Heart right ventricle (tissue), 16 donors: ENCODE measurements around the gene EBLN1. TPM values are rescaled to one million over a fixed set of nuclear protein-coding genes. Genes with fewer than 3 reads are reported as not detected.

Source experiments
- ATAC-seq, 8 donors: fragments of 200-7000 bp; cut with Tn5 transposase; one replicate each; pipeline ENCODE4 v1.9.1; 2020; ENCODE audit warnings: mild to moderate bottlenecking in 8 of 8, moderate library complexity in 8 of 8, moderate number of reproducible peaks in 1 of 8
- DNase-seq, 2 donors: peaks; one replicate each; pipeline ENCODE4 v3.0.0-alpha.2; 2020
- H3K27ac ChIP-seq, 10 donors: fragments of 200-600 bp; sonication (generic) in 2 of 10; one replicate each; pipeline versions ENCODE4 v1.5.0 to v1.8.0; 2020 to 2022; ENCODE audit warnings: mild to moderate bottlenecking in 3 of 10
- H3K27me3 ChIP-seq, 7 donors: fragments of 200-600 bp; one replicate each; pipeline ENCODE4 v1.8.0; 2021 to 2022; ENCODE audit warnings: mild to moderate bottlenecking in 2 of 7
- H3K36me3 ChIP-seq, 9 donors: fragments of 200-600 bp; sonication (generic) in 1 of 9; one replicate each; pipeline versions ENCODE4 v1.5.0 to v1.8.0; 2020 to 2022; ENCODE audit warnings: mild to moderate bottlenecking in 2 of 9
- H3K4me1 ChIP-seq, 9 donors: fragments of 200-600 bp; sonication (generic) in 1 of 9; one replicate each; pipeline versions ENCODE4 v1.5.0 to v1.8.0; 2020 to 2022; ENCODE audit warnings: mild to moderate bottlenecking in 4 of 9
- H3K4me3 ChIP-seq, 10 donors: fragments of 200-600 bp; sonication (generic) in 2 of 10; one replicate each; pipeline versions ENCODE4 v1.5.0 to v1.8.0; 2020 to 2022; ENCODE audit warnings: mild to moderate bottlenecking in 7 of 10, moderate library complexity in 2 of 10
- H3K9me3 ChIP-seq, 11 donors: fragments of 200-600 bp in 10 of 11; sonication (generic) in 2 of 11; one replicate each; pipeline versions ENCODE4 v1.5.0 to v1.8.0; 2013 to 2022; ENCODE audit warnings: mild to moderate bottlenecking in 2 of 11, control low read depth in 1 of 11, moderate library complexity in 1 of 11
- WGBS, 2 donors: extraction: QIAGEN DNeasy Blood & Tissue Kit; methylation state at CpG; one replicate each; pipeline ENCODE4 v1.1.7; 2013; ENCODE audit warnings: inconsistent platforms in 1 of 2; 5-methylcytosine and 5-hydroxymethylcytosine counted together
- intact Hi-C, 10 donors: fragments of 100-400 bp; cut with DNase I; formaldehyde crosslinking; loops; one replicate each; pipeline versions ENCODE4 v1.11.1 to v1.14.2; 2022
- polyA plus RNA-seq, 2 donors: library from polyadenylated mRNA; stranded (reverse); fragments of 200-250 nt; gene quantifications; one replicate each; pipeline ENCODE4 v1.2.3, GENCODE V29; 2013
- total RNA-seq, 10 donors: library from RNA; stranded (reverse); fragmentation: NEBNext Ultra II Directional in 3 of 10; extraction: Animal tissue kit (Norgen Biotek cat#: 25700) in 3 of 10; gene quantifications; one replicate each; pipeline versions ENCODE4 v1.2.1 to v1.2.4, GENCODE V29; 2021 to 2023
- TF ChIP-seq, protein P1 (sequence below), 9 donors: fragments of 200-600 bp; sonication (generic) in 2 of 9; IDR thresholded peaks; one replicate each; pipeline versions ENCODE4 v1.5.0 to v1.8.0; 2021 to 2022; ENCODE audit warnings: antibody characterized with exemption in 9 of 9, mild to moderate bottlenecking in 5 of 9, moderate library complexity in 1 of 9
- donor health status: Arrhythmogenic right ventricular cardiomyopathy.
- donor health status: ischemic (EF 13 %, LVEDD 7.1; RV severe dilation, severe dysfunction).
- donor health status: healthy with polysubstance abuse.
- donor health status: DM: no; HTN: yes; CAD: no.
- donor health status: DM: no; HTN: no; CAD: no.
- donor health status: ischemic (EF 25% LVEDD 6.9; RV normal size, moderate dysfunction).
- donor health status: ischemic (EF 25% LVEDD 5.7; RV mildly dilated, moderate dysfunction).
- donor health status: healthy.
- donor health status: DM: yes; HTN: yes; CAD: no.
- donor health status: Ischemic cardiomyopathy.
- donor health status: ischemic (EF 35%, LVEDD 5.7; RV mildly dilated, moderate dysfunction).
- donor health status: nonischemic (EF 11% LVEDD 7.7; RV severe dilation, severe dysfunction).
- donor health status: DM: yes; HTN: yes; CAD: no.
- donor health status: PGD.
- donor health status: ischemic (EF 29% LVEDD 5.4; RV normal size, mild dysfunction).
- donor health status: nonischemic (EF 23%, LVEDD 6.1; RV moderate dilation, normal function).

The EBLN1 gene
- total and polyA plus RNA-seq, 12 donors: not detected

DNA sequence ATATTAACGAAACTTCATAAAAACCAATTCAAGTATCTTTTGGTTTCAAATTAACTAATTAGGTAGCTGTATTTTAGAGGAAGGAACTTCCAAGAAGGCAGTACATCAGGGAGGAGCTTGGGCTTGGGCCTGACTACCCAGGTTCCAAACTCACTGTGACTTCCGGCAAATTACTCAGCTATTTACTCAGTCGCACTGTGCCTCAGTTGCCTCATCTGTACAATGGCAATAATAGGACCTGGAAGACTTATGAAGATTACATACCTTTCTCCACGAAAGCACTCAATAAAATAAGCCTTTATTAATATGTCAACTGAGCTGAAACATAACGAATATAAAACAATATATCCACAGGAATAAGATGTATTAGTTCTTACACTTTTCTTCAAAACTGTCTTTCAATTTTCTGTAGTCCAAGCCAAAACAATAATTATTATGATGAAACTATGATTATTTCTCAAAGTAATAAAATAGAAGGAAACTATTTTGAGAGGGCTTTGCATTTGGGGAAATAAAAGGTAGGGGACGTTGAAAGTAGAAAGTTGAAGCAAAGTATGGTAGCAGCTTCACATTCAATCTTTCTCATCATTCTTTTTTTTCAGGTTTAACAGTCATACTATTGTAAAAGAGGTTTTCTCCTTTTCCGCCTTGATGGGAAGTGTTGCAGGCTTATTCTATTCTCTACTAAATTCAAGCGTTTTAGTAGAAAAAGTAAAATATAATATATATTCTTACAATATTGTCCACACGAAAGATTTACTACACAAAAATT, 10.5 kb upstream of the EBLN1 start:
- Histone ChIP-seq H3K4me1 (peaks cover 0 to 14% (median 8%) of the 10 kb centered on the region in 9 donors), H3K4me3 (peak overlapping the region; percentile 53 to 81 (median 76)), H3K9me3 (no peaks in the 10 kb centered on the region), H3K36me3 (no peaks in the 10 kb centered on the region), H3K27me3 (no peaks in the 10 kb centered on the region), H3K27ac (peak overlapping the region; percentile 84 to 95 (median 92))
- DNase-seq: no peak
- TF ChIP-seq, protein P1, sequence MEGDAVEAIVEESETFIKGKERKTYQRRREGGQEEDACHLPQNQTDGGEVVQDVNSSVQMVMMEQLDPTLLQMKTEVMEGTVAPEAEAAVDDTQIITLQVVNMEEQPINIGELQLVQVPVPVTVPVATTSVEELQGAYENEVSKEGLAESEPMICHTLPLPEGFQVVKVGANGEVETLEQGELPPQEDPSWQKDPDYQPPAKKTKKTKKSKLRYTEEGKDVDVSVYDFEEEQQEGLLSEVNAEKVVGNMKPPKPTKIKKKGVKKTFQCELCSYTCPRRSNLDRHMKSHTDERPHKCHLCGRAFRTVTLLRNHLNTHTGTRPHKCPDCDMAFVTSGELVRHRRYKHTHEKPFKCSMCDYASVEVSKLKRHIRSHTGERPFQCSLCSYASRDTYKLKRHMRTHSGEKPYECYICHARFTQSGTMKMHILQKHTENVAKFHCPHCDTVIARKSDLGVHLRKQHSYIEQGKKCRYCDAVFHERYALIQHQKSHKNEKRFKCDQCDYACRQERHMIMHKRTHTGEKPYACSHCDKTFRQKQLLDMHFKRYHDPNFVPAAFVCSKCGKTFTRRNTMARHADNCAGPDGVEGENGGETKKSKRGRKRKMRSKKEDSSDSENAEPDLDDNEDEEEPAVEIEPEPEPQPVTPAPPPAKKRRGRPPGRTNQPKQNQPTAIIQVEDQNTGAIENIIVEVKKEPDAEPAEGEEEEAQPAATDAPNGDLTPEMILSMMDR (IDR thresholded peaks at IDR 0.05): no peak
- intact Hi-C loops: loop anchor here in 7 of 10 donors (2.0 to 10.0 kb wide), 8 partner anchors 88 to 226 kb away; partner anchors contain the start of genes COMMD3 (in 5 of the 7), DNAJC1 (in 3 of the 7), BMI1 (in 1 of the 7) and SPAG6 (in 1 of the 7)
- ATAC-seq: no peak
- 55 to 61% methylated on average over 9 of the region's 9 CpGs for WGBS, 2 donors

DNA sequence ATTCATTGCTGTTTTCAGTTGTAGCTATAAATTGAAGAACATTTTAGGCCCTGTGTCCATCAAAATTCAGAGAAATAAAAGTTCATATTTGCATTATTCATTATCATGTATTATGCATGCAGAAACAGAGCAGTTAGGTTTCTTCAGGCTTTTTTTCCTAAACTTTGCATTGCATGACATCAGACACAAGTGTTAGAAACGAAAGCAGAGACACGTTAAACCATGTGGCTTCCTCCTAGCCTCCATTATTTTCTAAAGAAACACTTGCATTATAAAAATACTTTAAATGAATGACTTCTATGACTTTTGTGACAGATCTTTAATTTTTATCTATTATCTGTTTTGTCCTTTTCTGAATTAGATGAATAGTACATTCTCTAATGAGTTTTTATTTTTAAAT, 8.8 kb upstream of the EBLN1 start:
- Histone ChIP-seq H3K27me3 (no peaks in the 10 kb centered on the region), H3K9me3 (peaks cover 0 to 5% (median 0%) of the 10 kb centered on the region in 11 donors), H3K4me3 (no peak overlapping the region), H3K27ac (no peak overlapping the region), H3K4me1 (peaks cover 0 to 14% (median 8%) of the 10 kb centered on the region in 9 donors), H3K36me3 (no peaks in the 10 kb centered on the region)
- no peak for ATAC-seq
- WGBS, 2 donors: 94 to 95% methylated on average over 2 of the region's 2 CpGs
- TF ChIP-seq, protein P1 (IDR thresholded peaks at IDR 0.05): no peak
- intact Hi-C loops: loop anchor here in 5 of 10 donors (5.0 to 10.0 kb wide), 6 partner anchors 91 to 224 kb away; partner anchors contain the start of genes COMMD3 (in 3 of the 5), DNAJC1 (in 3 of the 5), BMI1 (in 1 of the 5) and SPAG6 (in 1 of the 5)
- no peak for DNase-seq

DNA sequence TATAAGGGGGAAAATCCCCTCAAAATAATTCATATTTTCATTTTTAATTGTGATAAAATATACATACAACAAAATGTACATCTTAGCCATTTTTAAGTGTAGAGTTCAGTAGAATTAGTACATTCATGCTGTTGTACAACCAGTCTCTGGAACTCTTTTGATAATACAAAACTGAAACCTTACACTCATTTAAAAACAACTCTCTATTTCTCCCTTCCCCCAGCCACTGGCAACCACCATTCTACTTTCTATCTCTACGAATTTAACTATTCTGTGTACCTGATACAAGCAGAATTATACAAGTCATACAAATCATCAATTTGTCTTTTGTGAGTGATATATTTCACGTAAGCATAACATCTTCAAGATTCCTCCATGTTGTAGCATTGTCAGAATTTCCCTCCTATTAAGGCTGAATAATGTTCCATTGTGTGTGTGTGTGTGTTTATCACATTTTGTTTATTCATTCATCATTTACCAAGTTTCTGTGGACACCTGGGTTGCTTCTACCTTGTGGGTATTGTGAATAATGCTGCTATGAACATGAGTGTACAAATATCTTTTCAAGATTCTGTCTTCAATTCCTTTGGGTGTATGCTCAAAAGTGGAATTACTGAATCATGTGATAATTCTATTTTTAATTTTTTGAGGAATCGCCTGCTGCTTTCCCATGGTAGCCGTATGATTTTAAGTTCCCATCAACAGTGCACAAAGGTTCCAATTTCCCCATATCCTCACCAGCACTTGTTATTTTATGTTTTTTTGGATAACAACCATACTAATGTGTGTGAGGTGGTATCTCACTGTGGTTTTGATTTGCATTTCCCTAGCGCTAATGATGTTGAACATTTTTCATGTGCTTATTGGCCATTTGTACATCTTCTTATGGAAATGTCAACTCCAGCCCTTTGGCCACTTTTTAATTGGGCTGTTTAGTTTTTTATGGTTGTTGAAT, 4.7 kb upstream of the EBLN1 start:
- ATAC-seq: no peak
- Histone ChIP-seq H3K27ac (no peak overlapping the region), H3K4me1 (no peaks in the 10 kb centered on the region), H3K4me3 (no peak overlapping the region), H3K36me3 (no peaks in the 10 kb centered on the region), H3K9me3 (peaks cover 0 to 5% (median 0%) of the 10 kb centered on the region in 11 donors), H3K27me3 (no peaks in the 10 kb centered on the region)
- DNase-seq: no peak
- TF ChIP-seq, protein P1 (IDR thresholded peaks at IDR 0.05): no peak
- 83 to 87% methylated on average over 5 of the region's 5 CpGs for WGBS, 2 donors
- intact Hi-C loops: loop anchor here in 2 of 10 donors (10.0 kb wide), 2 partner anchors 122 to 218 kb away; partner anchors contain the start of genes DNAJC1 (in 1 of the 2) and SPAG6 (in 1 of the 2)

DNA sequence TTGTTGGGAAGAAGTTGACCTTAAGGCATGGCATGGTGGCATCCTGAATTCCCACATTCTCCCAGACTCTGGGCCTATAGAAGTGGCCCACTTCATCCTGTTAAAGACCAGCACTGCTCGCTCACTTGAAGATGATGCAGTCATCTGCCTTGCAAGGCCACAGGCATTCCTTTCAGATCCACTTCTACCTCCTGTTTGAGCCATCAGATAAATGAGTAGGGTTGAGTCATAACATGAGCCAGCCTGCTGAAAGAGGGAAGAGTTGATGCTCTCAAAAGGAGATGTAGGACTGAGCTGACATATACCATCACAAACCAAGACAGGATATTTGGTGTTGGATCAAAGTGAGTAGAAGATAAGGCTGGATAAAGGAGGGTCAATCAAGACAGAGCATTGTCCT, 1.5 kb upstream of the EBLN1 start:
- no peaks in the 10 kb centered on the region for H3K4me1 ChIP-seq
- H3K27ac ChIP-seq: no peak overlapping the region
- no peak for DNase-seq
- intact Hi-C loops: no loop called here
- 89 to 93% methylated on average over 1 of the region's 1 CpG for WGBS, 2 donors
- TF ChIP-seq, protein P1 (IDR thresholded peaks at IDR 0.05): no peak
- no peak for ATAC-seq
- no peak overlapping the region for H3K4me3 ChIP-seq
- no peaks in the 10 kb centered on the region for H3K27me3 ChIP-seq
- H3K9me3 ChIP-seq: peaks cover 0 to 5% (median 0%) of the 10 kb centered on the region in 11 donors
- no peaks in the 10 kb centered on the region for H3K36me3 ChIP-seq
